Lung (tissue), 12 donors: ENCODE measurements around the gene ASTL. TPM values are rescaled to one million over a fixed set of nuclear protein-coding genes. Genes with fewer than 3 reads are reported as not detected.

Experiments
- ATAC-seq: fragments of 200-7000 bp; cut with Tn5 transposase; one replicate; pipeline ENCODE4 v1.9.1; 2020; ENCODE audit warnings: moderate number of reproducible peaks; ENCODE audit not compliant: insufficient read depth, low FRiP score
- DNase-seq, 3 donors: peaks; one replicate each; pipeline ENCODE4 v3.0.0-alpha.2; 2013 to 2017
- H3K27ac ChIP-seq, 2 donors: one replicate each; pipeline ENCODE4 v1.5.1; 2013; ENCODE audit warnings: mild to moderate bottlenecking in 2 of 2, moderate library complexity in 2 of 2, control low read depth in 1 of 2, inconsistent platforms in 1 of 2, low read depth in 1 of 2, low read length in 1 of 2
- H3K27me3 ChIP-seq, 3 donors: one replicate each; pipeline ENCODE4 v1.5.1; 2013; ENCODE audit warnings: low read length in 2 of 3; ENCODE audit not compliant: control insufficient read depth in 3 of 3, insufficient read depth in 3 of 3
- H3K36me3 ChIP-seq, 4 donors: one replicate each; pipeline ENCODE4 v1.5.1; 2013; ENCODE audit warnings: low read length in 4 of 4, mild to moderate bottlenecking in 1 of 4, moderate library complexity in 1 of 4; ENCODE audit not compliant: control insufficient read depth in 4 of 4, insufficient read depth in 4 of 4
- H3K4me1 ChIP-seq, 5 donors: one replicate each; pipeline ENCODE4 v1.5.1; 2013; ENCODE audit warnings: low read length in 5 of 5, mild to moderate bottlenecking in 2 of 5, moderate library complexity in 1 of 5; ENCODE audit not compliant: control insufficient read depth in 5 of 5, insufficient read depth in 5 of 5
- H3K4me3 ChIP-seq: one replicate; pipeline ENCODE4 v1.5.1; 2013; ENCODE audit warnings: mild to moderate bottlenecking, control low read depth, moderate library complexity
- H3K9ac ChIP-seq, 2 donors: one replicate each; pipeline ENCODE4 v1.5.1; 2013; ENCODE audit warnings: low read length in 2 of 2, control low read depth in 1 of 2; ENCODE audit not compliant: insufficient read depth in 1 of 2
- H3K9me3 ChIP-seq, 4 donors: one replicate each; pipeline ENCODE4 v1.5.1; 2013; ENCODE audit warnings: low read length in 3 of 4, mild to moderate bottlenecking in 1 of 4, moderate library complexity in 1 of 4; ENCODE audit not compliant: control insufficient read depth in 4 of 4, insufficient read depth in 3 of 4
- WGBS, 2 donors: extraction: QIAGEN DNeasy Blood & Tissue Kit; methylation state at CpG; one replicate each; pipeline ENCODE4 v1.1.7; 2013; 5-methylcytosine and 5-hydroxymethylcytosine counted together
- polyA plus RNA-seq, 2 donors: library from polyadenylated mRNA; stranded (reverse); fragments of 200-250 nt; gene quantifications; one replicate each; pipeline ENCODE4 v1.2.1, GENCODE V29; 2013
- total RNA-seq, 2 donors: library from RNA; depleted of rRNA in 1 of 2; stranded (reverse); fragments of >200 nt in 1 of 2; gene quantifications; one replicate each; pipeline ENCODE4 v1.2.1, GENCODE V29; 2014 to 2021
- TF ChIP-seq, protein P1 (sequence below): IDR thresholded peaks from 2 replicates; pipeline ENCODE4 v1.5.1; 2012; ENCODE audit warnings: mild to moderate bottlenecking; ENCODE audit errors: control extremely low read depth, extremely low read depth
- donor health status: control.
- donor health status: control.
- donor health status: Bipolar disorder and iron deficiency.
- donor health status: healthy.
- donor health status: DM: yes; HTN: yes; CAD: no.

ASTL gene
- total and polyA plus RNA-seq, 4 donors, result 0.14 to 0.34 TPM; not detected in 2

DNA sequence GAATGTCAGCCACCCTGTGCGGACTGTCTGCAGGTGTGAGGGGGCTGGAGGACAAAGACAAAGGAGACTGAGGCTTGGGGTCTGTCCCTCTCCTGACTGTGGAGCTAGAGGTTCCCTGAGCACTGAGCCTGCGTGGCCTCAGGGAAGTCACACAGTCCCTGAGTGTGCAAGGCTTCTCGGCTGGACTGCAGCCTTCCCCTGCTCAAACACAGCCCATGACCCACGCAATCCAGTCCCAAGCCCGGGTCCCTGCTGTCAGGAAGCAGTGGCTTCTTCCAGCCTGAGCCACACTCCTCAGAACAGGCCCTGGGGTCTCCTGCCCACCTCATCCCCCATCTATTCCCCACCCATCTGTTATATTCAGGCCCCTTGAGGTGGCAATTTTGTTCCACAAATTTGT lies 2.7 kb downstream of the ASTL start:
- Histone ChIP-seq H3K9ac (no peak overlapping the region), H3K4me1 (no peaks in the 10 kb centered on the region), H3K9me3 (no peaks in the 10 kb centered on the region), H3K27ac (no peak overlapping the region), H3K36me3 (no peaks in the 10 kb centered on the region), H3K4me3 (no peak overlapping the region), H3K27me3 (no peaks in the 10 kb centered on the region)
- TF ChIP-seq, protein P1, sequence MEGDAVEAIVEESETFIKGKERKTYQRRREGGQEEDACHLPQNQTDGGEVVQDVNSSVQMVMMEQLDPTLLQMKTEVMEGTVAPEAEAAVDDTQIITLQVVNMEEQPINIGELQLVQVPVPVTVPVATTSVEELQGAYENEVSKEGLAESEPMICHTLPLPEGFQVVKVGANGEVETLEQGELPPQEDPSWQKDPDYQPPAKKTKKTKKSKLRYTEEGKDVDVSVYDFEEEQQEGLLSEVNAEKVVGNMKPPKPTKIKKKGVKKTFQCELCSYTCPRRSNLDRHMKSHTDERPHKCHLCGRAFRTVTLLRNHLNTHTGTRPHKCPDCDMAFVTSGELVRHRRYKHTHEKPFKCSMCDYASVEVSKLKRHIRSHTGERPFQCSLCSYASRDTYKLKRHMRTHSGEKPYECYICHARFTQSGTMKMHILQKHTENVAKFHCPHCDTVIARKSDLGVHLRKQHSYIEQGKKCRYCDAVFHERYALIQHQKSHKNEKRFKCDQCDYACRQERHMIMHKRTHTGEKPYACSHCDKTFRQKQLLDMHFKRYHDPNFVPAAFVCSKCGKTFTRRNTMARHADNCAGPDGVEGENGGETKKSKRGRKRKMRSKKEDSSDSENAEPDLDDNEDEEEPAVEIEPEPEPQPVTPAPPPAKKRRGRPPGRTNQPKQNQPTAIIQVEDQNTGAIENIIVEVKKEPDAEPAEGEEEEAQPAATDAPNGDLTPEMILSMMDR, result no peak
- DNase-seq (no peak), ATAC-seq (no peak)
- 84 to 95% methylated on average over 5 of the region's 5 CpGs for WGBS, 2 donors

DNA sequence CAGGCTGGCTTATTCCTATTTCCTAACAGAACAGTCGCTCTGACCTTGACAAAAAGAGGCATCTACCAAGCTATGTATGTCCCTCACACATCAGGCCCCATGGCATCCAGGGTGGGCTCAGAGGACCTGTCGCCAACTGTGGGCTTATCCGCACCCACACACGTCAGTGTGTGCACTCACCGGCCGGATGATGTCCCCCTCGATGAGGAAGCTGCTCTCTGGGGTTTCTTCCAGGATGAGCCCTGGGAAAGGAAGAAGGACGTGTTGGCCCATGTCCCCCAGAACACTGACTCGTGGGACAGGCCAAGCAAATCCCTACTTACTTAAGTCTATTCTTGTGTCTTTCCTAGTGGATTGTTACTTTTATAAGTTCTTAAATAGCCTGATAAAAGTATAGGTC lies 3.1 kb downstream of the ASTL start:
- Histone ChIP-seq H3K9ac (no peak overlapping the region), H3K4me3 (no peak overlapping the region), H3K27me3 (no peaks in the 10 kb centered on the region), H3K36me3 (no peaks in the 10 kb centered on the region), H3K9me3 (no peaks in the 10 kb centered on the region), H3K27ac (no peak overlapping the region), H3K4me1 (no peaks in the 10 kb centered on the region)
- no peak for DNase-seq
- WGBS, 2 donors, result 80 to 82% methylated on average over 9 of the region's 9 CpGs
- ATAC-seq, result no peak
- TF ChIP-seq, protein P1, result no peak

DNA sequence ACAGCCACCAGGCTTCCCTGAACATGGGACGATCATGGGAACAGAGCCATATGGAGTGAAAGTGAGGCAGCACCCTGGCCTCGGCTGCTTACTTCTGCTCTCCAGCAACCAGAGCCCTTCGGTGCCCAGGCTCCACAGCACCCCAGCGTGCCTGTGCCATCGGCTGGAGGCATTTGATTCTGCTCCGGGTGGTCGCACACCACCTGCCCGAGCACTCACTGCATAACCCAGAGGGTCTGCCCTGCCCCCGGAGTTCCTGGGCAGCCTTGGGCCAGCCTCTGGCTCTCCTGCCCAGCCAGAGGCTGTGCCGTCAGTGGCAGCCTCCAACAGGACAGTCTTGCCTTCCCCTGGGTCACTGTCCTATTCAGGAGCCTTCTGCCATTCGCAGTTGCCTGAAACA lies 3.9 kb downstream of the ASTL start:
- no peak for DNase-seq
- Histone ChIP-seq H3K4me1 (no peaks in the 10 kb centered on the region), H3K27ac (no peak overlapping the region), H3K27me3 (no peaks in the 10 kb centered on the region), H3K4me3 (no peak overlapping the region), H3K9me3 (no peaks in the 10 kb centered on the region), H3K36me3 (no peaks in the 10 kb centered on the region), H3K9ac (no peak overlapping the region)
- 87 to 96% methylated on average over 11 of the region's 11 CpGs for WGBS, 2 donors
- no peak for ATAC-seq
- TF ChIP-seq, protein P1, result no peak
